HepG2 (cell line): ENCODE results near the gene TAS1R1. TPM values are rescaled to one million over a fixed set of nuclear protein-coding genes. Genes with fewer than 3 reads are reported as not detected.
A peak's percentile ranks its signal among the peaks of the same experiment; 100 is the strongest.

Source experiments
- CHD4 ChIP-seq: fragments of 200-600 bp; sonication (generic); IDR thresholded peaks from 2 replicates; pipeline ENCODE4 v1.7.0; 2017; ENCODE audit warnings: mild to moderate bottlenecking, low read length, borderline replicate concordance
- E2F5 ChIP-seq: sonication (generic); formaldehyde crosslinking; conservative IDR thresholded peaks from 2 replicates; pipeline ENCODE4 v1.4.0; 2020; ENCODE audit warnings: missing genetic modification reagents
- HMGXB3 ChIP-seq: sonication (generic); formaldehyde crosslinking; IDR thresholded peaks from 2 replicates; pipeline ENCODE4 v1.4.0; 2020; ENCODE audit warnings: missing genetic modification reagents, borderline replicate concordance
- IRX3 ChIP-seq: sonication (generic); formaldehyde crosslinking; IDR thresholded peaks from 2 replicates; pipeline ENCODE4 v1.8.1; 2023; ENCODE audit warnings: mild to moderate bottlenecking, low read depth, missing genetic modification reagents, borderline replicate concordance
- KAT7 ChIP-seq: IDR thresholded peaks from 2 replicates; pipeline ENCODE4 v1.6.1; 2018; ENCODE audit warnings: borderline replicate concordance, missing compliant biosample characterization
- KLF13 ChIP-seq: sonication (generic); formaldehyde crosslinking; IDR thresholded peaks from 2 replicates; pipeline ENCODE4 v1.4.0; 2020; ENCODE audit warnings: mild to moderate bottlenecking, missing genetic modification reagents
- MTA1 ChIP-seq: sonication (generic); formaldehyde crosslinking; IDR thresholded peaks from 2 replicates; pipeline ENCODE4 v1.4.0; 2020; ENCODE audit warnings: missing genetic modification reagents, mild to moderate bottlenecking, borderline replicate concordance
- NFYB ChIP-seq: sonication (generic); formaldehyde crosslinking; IDR thresholded peaks from 2 replicates; pipeline ENCODE4 v1.4.0; 2020; ENCODE audit warnings: missing genetic modification reagents
- POLR2A ChIP-seq, 2 experiments: IDR thresholded peaks; 2 replicates each; pipeline ENCODE4 v1.6.1; 2011; ENCODE audit warnings: low read depth in 2 of 2, low read length in 2 of 2, mild to moderate bottlenecking in 1 of 2, moderate library complexity in 1 of 2; ENCODE audit not compliant: insufficient read depth in 1 of 2
- PPARG ChIP-seq: conservative IDR thresholded peaks from 2 replicates; pipeline ENCODE4 v1.6.1; 2016; ENCODE audit warnings: missing biosample characterization, missing genetic modification reagents
- SMC3 ChIP-seq: IDR thresholded peaks from 2 replicates; pipeline ENCODE4 v1.6.1; 2011; ENCODE audit warnings: low read length, improper control_type of control experiment
- YEATS4 ChIP-seq: sonication (generic); formaldehyde crosslinking; IDR thresholded peaks from 2 replicates; pipeline ENCODE4 v1.4.0; 2020; ENCODE audit warnings: missing genetic modification reagents, borderline replicate concordance
- ZMYM3 ChIP-seq: sonication (generic); formaldehyde crosslinking; IDR thresholded peaks from 2 replicates; pipeline ENCODE4 v1.5.1; 2020; ENCODE audit warnings: mild to moderate bottlenecking, missing genetic modification reagents
- ZNF337 ChIP-seq: sonication (generic); formaldehyde crosslinking; IDR thresholded peaks from 2 replicates; pipeline ENCODE4 v1.5.1; 2020; ENCODE audit warnings: missing genetic modification reagents, low read depth, mild to moderate bottlenecking, borderline replicate concordance
- ZNF772 ChIP-seq: sonication (generic); formaldehyde crosslinking; IDR thresholded peaks from 2 replicates; pipeline ENCODE4 v1.5.0; 2020; ENCODE audit warnings: mild to moderate bottlenecking, missing genetic modification reagents
- ZSCAN31 ChIP-seq: sonication (generic); formaldehyde crosslinking; IDR thresholded peaks from 2 replicates; pipeline ENCODE4 v1.5.0; 2020; ENCODE audit warnings: low read depth, mild to moderate bottlenecking, missing genetic modification reagents
- polyA plus RNA-seq, 8 experiments: library from polyadenylated mRNA; depleted of rRNA in 3 of 8; stranded (reverse) in 7 of 8; unstranded in 1 of 8; fragments of >200 nt; fragmentation: Illumina TruSeq in 4 of 8; extraction: Trizol in 4 of 8; gene quantifications; 2 replicates each; pipeline versions ENCODE4 v1.2.1 to v1.2.3, GENCODE V29; 2011 to 2016; ENCODE audit warnings: low read depth in 4 of 8, missing spikeins in 1 of 8, mixed read lengths in 1 of 8; ENCODE audit not compliant: insufficient read depth in 1 of 8
- total RNA-seq, 5 experiments: library from RNA; depleted of rRNA; stranded (reverse); fragments of >200 nt; fragmentation: Illumina TruSeq; extraction: Trizol; gene quantifications; 2 replicates each; pipeline ENCODE4 v1.2.3, GENCODE V29; 2016; ENCODE audit warnings: low read depth in 1 of 5
- TF ChIP-seq, protein P1 (sequence below), 2 experiments: IDR thresholded peaks; 2 replicates each; pipeline ENCODE4 v1.6.1; 2011 to 2012; ENCODE audit warnings: low read length in 2 of 2, borderline replicate concordance in 1 of 2, low read depth in 1 of 2, mild to moderate bottlenecking in 1 of 2, moderate library complexity in 1 of 2
- TF ChIP-seq, protein P2 (sequence below): sonication (generic); formaldehyde crosslinking; IDR thresholded peaks from 2 replicates; pipeline ENCODE4 v1.5.0; 2020; ENCODE audit warnings: missing genetic modification reagents, mild to moderate bottlenecking, borderline replicate concordance

Gene TAS1R1
- total and polyA plus RNA-seq, 2 of the 13 experiments (the other 11 are each of a cell fraction or from before 2014, with no cell fraction given): 1.4 to 1.6 TPM

DNA sequence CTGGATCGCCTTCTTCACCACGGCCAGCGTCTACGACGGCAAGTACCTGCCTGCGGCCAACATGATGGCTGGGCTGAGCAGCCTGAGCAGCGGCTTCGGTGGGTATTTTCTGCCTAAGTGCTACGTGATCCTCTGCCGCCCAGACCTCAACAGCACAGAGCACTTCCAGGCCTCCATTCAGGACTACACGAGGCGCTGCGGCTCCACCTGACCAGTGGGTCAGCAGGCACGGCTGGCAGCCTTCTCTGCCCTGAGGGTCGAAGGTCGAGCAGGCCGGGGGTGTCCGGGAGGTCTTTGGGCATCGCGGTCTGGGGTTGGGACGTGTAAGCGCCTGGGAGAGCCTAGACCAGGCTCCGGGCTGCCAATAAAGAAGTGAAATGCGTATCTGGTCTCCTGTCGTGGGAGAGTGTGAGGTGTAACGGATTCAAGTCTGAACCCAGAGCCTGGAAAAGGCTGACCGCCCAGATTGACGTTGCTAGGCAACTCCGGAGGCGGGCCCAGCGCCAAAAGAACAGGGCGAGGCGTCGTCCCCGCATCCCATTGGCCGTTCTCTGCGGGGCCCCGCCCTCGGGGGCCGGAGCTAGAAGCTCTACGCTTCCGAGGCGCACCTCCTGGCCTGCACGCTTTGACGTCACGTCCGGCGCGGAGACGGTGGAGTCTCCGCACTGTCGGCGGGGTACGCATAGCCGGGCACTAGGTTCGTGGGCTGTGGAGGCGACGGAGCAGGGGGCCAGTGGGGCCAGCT is 24.4 kb downstream of the TAS1R1 start, which contains the start of gene ZBTB48 (continued):
- TF ChIP-seq ZNF772 (CRISPR knock-in tag): peak; percentile 85; the same call in 1 of the 2 replicates
- no peak for TF ChIP-seq SMC3
- peak; percentile 79 for TF ChIP-seq NFYB (CRISPR knock-in tag)
- no peak for TF ChIP-seq ZMYM3 (CRISPR knock-in tag)
- 0 out of 2 replicates have a peak, but pooled peaks have one; percentile 14 for TF ChIP-seq ZNF337 (CRISPR knock-in tag)
- no peak for TF ChIP-seq PPARG (CRISPR knock-in tag)
- TF ChIP-seq YEATS4: peak; percentile 27
- TF ChIP-seq CHD4: no peak
- TF ChIP-seq KLF13: 0 out of 2 replicates have a peak, but pooled peaks have one; percentile 26
- no peak for TF ChIP-seq E2F5
- 0 out of 2 replicates have a peak, but pooled peaks have one; percentile 54 for TF ChIP-seq ZSCAN31 (CRISPR knock-in tag)
- 0 out of 2 replicates have a peak, but pooled peaks have one; percentile 28 for TF ChIP-seq MTA1 (CRISPR knock-in tag)
- TF ChIP-seq HMGXB3 (CRISPR knock-in tag): 0 out of 2 replicates have a peak, but pooled peaks have one; percentile 19
- TF ChIP-seq IRX3 (CRISPR knock-in tag): peak; percentile 42; the same call in 1 of the 2 replicates
- no peak for TF ChIP-seq KAT7 (CRISPR knock-in tag)
- TF ChIP-seq, protein P1, sequence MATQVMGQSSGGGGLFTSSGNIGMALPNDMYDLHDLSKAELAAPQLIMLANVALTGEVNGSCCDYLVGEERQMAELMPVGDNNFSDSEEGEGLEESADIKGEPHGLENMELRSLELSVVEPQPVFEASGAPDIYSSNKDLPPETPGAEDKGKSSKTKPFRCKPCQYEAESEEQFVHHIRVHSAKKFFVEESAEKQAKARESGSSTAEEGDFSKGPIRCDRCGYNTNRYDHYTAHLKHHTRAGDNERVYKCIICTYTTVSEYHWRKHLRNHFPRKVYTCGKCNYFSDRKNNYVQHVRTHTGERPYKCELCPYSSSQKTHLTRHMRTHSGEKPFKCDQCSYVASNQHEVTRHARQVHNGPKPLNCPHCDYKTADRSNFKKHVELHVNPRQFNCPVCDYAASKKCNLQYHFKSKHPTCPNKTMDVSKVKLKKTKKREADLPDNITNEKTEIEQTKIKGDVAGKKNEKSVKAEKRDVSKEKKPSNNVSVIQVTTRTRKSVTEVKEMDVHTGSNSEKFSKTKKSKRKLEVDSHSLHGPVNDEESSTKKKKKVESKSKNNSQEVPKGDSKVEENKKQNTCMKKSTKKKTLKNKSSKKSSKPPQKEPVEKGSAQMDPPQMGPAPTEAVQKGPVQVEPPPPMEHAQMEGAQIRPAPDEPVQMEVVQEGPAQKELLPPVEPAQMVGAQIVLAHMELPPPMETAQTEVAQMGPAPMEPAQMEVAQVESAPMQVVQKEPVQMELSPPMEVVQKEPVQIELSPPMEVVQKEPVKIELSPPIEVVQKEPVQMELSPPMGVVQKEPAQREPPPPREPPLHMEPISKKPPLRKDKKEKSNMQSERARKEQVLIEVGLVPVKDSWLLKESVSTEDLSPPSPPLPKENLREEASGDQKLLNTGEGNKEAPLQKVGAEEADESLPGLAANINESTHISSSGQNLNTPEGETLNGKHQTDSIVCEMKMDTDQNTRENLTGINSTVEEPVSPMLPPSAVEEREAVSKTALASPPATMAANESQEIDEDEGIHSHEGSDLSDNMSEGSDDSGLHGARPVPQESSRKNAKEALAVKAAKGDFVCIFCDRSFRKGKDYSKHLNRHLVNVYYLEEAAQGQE (IDR thresholded peaks at IDR 0.05; ENCODE audit: borderline replicate concordance in 1 of 2, low read depth in 1 of 2, low read length in 2 of 2): no peak; a peak in 1 of 4 replicates
- peak; percentile 74 to 90 for TF ChIP-seq POLR2A (IDR thresholded peaks at IDR 0.05; ENCODE audit: insufficient read depth in 1 of 2, low read depth in 2 of 2, low read length in 2 of 2)
- TF ChIP-seq, protein P2, sequence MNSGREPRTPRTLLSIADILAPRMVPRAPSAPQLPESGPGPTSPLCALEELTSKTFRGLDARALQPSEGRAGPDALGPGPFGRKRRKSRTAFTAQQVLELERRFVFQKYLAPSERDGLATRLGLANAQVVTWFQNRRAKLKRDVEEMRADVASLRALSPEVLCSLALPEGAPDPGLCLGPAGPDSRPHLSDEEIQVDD (CRISPR knock-in tag): no peak
